Liver (tissue), 9 donors: ENCODE data around the gene NPAS1. TPM values are rescaled to one million over a fixed set of nuclear protein-coding genes. Genes with fewer than 3 reads are reported as not detected.

Experiments used
- DNase-seq: peaks from one replicate; pipeline ENCODE4 v3.0.0-alpha.2; 2017; ENCODE audit warnings: low spot score
- H3K27ac ChIP-seq, 2 donors: one replicate each; pipeline ENCODE4 v1.7.0; 2013; ENCODE audit warnings: inconsistent platforms in 2 of 2, low read length in 2 of 2, control low read depth in 1 of 2, low read depth in 1 of 2, mild to moderate bottlenecking in 1 of 2
- H3K27me3 ChIP-seq, 4 donors: one replicate each; pipeline versions ENCODE4 v1.6.1 to v1.7.0; 2013; ENCODE audit warnings: low read length in 3 of 4, inconsistent platforms in 1 of 4, mild to moderate bottlenecking in 1 of 4, moderate library complexity in 1 of 4; ENCODE audit not compliant: control insufficient read depth in 4 of 4, insufficient read depth in 4 of 4
- H3K36me3 ChIP-seq, 4 donors: one replicate each; pipeline versions ENCODE4 v1.6.1 to v1.7.0; 2013; ENCODE audit warnings: low read length in 3 of 4, mild to moderate bottlenecking in 3 of 4, low read depth in 1 of 4, moderate library complexity in 1 of 4; ENCODE audit not compliant: control insufficient read depth in 4 of 4, insufficient read depth in 3 of 4
- H3K4me1 ChIP-seq, 4 donors: one replicate each; pipeline versions ENCODE4 v1.6.1 to v1.7.0; 2013; ENCODE audit warnings: low read length in 3 of 4, mild to moderate bottlenecking in 3 of 4, moderate library complexity in 1 of 4; ENCODE audit not compliant: control insufficient read depth in 4 of 4, insufficient read depth in 4 of 4
- H3K4me3 ChIP-seq, 3 donors: one replicate each; pipeline versions ENCODE4 v1.6.1 to v1.7.0; 2013; ENCODE audit warnings: low read length in 3 of 3, control low read depth in 1 of 3, low read depth in 1 of 3, mild to moderate bottlenecking in 1 of 3
- H3K9ac ChIP-seq, 2 donors: one replicate each; pipeline ENCODE4 v1.7.0; 2013; ENCODE audit warnings: low read length in 2 of 2, mild to moderate bottlenecking in 2 of 2, moderate library complexity in 2 of 2, control low read depth in 1 of 2, low read depth in 1 of 2
- H3K9me3 ChIP-seq, 4 donors: one replicate each; pipeline versions ENCODE4 v1.6.1 to v1.7.0; 2013; ENCODE audit warnings: low read length in 3 of 4; ENCODE audit not compliant: control insufficient read depth in 4 of 4
- CTCF ChIP-seq: fragments of 150-350 bp; IDR thresholded peaks from 2 replicates; pipeline ENCODE4 v1.5.1; 2017; ENCODE audit warnings: improper control_type of control experiment, low read depth, low read length; ENCODE audit not compliant: missing input control
- FOXA1 ChIP-seq: IDR thresholded peaks from 2 replicates; pipeline ENCODE4 v1.6.1; 2016; ENCODE audit warnings: antibody characterized with exemption
- FOXA2 ChIP-seq: IDR thresholded peaks from 2 replicates; pipeline ENCODE4 v1.6.1; 2016; ENCODE audit warnings: antibody characterized with exemption
- GABPA ChIP-seq, 2 donors: IDR thresholded peaks in 1 of 2; conservative IDR thresholded peaks in 1 of 2; 2 replicates each; pipeline ENCODE4 v1.6.1; 2016; ENCODE audit warnings: antibody characterized with exemption in 2 of 2, mild to moderate bottlenecking in 1 of 2, moderate library complexity in 1 of 2
- HNF4A ChIP-seq, 2 donors: conservative IDR thresholded peaks; 2 replicates each; pipeline ENCODE4 v1.6.1; 2016; ENCODE audit warnings: antibody characterized with exemption in 2 of 2, mild to moderate bottlenecking in 2 of 2
- HNF4G ChIP-seq: IDR thresholded peaks from 2 replicates; pipeline ENCODE4 v1.6.1; 2016; ENCODE audit warnings: antibody characterized with exemption
- JUND ChIP-seq, 2 donors: IDR thresholded peaks; 2 replicates each; pipeline ENCODE4 v1.6.1; 2016; ENCODE audit warnings: antibody characterized with exemption in 2 of 2
- RXRA ChIP-seq, 2 donors: IDR thresholded peaks; 2 replicates each; pipeline ENCODE4 v1.6.1; 2017 to 2018; ENCODE audit warnings: antibody characterized with exemption in 2 of 2, mild to moderate bottlenecking in 1 of 2
- SP1 ChIP-seq: IDR thresholded peaks from 2 replicates; pipeline ENCODE4 v1.6.1; 2018; ENCODE audit warnings: antibody characterized with exemption, mild to moderate bottlenecking
- TAF1 ChIP-seq: conservative IDR thresholded peaks from 2 replicates; pipeline ENCODE4 v1.6.1; 2016; ENCODE audit warnings: antibody characterized with exemption, mild to moderate bottlenecking
- YY1 ChIP-seq: IDR thresholded peaks from 2 replicates; pipeline ENCODE4 v1.6.1; 2016; ENCODE audit warnings: antibody characterized with exemption, mild to moderate bottlenecking
- ZBTB33 ChIP-seq: IDR thresholded peaks from 2 replicates; pipeline ENCODE4 v1.6.1; 2016; ENCODE audit warnings: antibody characterized with exemption
- WGBS: extraction: QIAGEN DNeasy Blood & Tissue Kit; methylation state at CpG from one replicate; pipeline ENCODE4 v1.1.7; 2013; 5-methylcytosine and 5-hydroxymethylcytosine counted together
- polyA plus RNA-seq, 2 donors: library from polyadenylated mRNA; stranded (reverse) in 1 of 2; unstranded in 1 of 2; fragments of 200-250 nt in 1 of 2; fragments of >200 nt in 1 of 2; fragmentation: Nextera tagmentation in 1 of 2; extraction: Ambion mirVana in 1 of 2; gene quantifications; one replicate each; pipeline versions ENCODE4 v1.2.1 to v1.2.3, GENCODE V29; 2013 to 2015
- total RNA-seq, 2 donors: library from RNA; depleted of rRNA; stranded (reverse); fragments of >200 nt; gene quantifications; one replicate each; pipeline ENCODE4 v1.2.3, GENCODE V29; 2014
- TF ChIP-seq, protein P1 (sequence below): IDR thresholded peaks from 2 replicates; pipeline ENCODE4 v1.6.1; 2016; ENCODE audit warnings: antibody characterized with exemption
- TF ChIP-seq, protein P2 (sequence below): IDR thresholded peaks from 2 replicates; pipeline ENCODE4 v1.6.1; 2016; ENCODE audit warnings: antibody characterized with exemption, mild to moderate bottlenecking
- donor health status: healthy.
- donor health status: healthy.
- donor health status: healthy.
- donor health status: healthy.
- donor health status: healthy.

NPAS1 gene
- total and polyA plus RNA-seq, 4 donors: 0.22 TPM; not detected in 3

DNA sequence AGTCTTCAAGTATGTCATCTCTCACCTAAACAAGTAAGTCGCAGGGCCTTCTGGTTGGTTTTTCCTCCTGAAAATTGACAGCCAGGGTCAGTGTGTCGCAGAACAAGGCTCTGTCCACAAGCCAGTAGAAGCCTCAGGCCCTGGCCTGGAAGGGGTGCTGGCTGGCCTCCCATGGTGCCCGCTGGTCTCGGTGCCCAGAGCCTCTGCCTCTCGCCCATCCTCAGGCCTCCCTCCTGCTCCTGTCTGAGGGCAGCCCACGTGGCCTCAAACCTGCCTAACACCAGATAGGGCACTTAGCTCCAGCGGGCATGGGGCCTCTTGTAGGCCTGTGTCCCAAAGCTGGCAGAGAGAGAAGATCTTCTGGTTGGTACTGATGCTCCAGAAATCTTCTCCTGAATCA lies 20.3 kb upstream of the NPAS1 start (continued):
- TF ChIP-seq CTCF (no peak), JUND (IDR thresholded peaks at IDR 0.05) (no peak), HNF4A (conservative IDR thresholded peaks at IDR 0.05) (no peak), SP1 (no peak), ZBTB33 (no peak), FOXA1 (no peak)
- TF ChIP-seq, protein P1, sequence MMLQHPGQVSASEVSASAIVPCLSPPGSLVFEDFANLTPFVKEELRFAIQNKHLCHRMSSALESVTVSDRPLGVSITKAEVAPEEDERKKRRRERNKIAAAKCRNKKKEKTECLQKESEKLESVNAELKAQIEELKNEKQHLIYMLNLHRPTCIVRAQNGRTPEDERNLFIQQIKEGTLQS: no peak

GRCh38 chr19:46999878-47000277 lies 19.8 kb upstream of the NPAS1 start:
- Histone ChIP-seq H3K27me3 (no peaks in the 10 kb centered on the region), H3K4me3 (no peak overlapping the region), H3K4me1 (peaks cover 0 to 16% (median 8%) of the 10 kb centered on the region in 4 donors), H3K36me3 (peaks cover 10 to 44% (median 14%) of the 10 kb centered on the region in 4 donors), H3K9me3 (no peaks in the 10 kb centered on the region), H3K9ac (no peak overlapping the region), H3K27ac (no peak overlapping the region)
- WGBS: 97% methylated on average over 14 of the region's 14 CpGs
- no peak for DNase-seq
- no peak for TF ChIP-seq SP1
- TF ChIP-seq, protein P1: no peak
- no peak for TF ChIP-seq FOXA2
- TF ChIP-seq, protein P2, sequence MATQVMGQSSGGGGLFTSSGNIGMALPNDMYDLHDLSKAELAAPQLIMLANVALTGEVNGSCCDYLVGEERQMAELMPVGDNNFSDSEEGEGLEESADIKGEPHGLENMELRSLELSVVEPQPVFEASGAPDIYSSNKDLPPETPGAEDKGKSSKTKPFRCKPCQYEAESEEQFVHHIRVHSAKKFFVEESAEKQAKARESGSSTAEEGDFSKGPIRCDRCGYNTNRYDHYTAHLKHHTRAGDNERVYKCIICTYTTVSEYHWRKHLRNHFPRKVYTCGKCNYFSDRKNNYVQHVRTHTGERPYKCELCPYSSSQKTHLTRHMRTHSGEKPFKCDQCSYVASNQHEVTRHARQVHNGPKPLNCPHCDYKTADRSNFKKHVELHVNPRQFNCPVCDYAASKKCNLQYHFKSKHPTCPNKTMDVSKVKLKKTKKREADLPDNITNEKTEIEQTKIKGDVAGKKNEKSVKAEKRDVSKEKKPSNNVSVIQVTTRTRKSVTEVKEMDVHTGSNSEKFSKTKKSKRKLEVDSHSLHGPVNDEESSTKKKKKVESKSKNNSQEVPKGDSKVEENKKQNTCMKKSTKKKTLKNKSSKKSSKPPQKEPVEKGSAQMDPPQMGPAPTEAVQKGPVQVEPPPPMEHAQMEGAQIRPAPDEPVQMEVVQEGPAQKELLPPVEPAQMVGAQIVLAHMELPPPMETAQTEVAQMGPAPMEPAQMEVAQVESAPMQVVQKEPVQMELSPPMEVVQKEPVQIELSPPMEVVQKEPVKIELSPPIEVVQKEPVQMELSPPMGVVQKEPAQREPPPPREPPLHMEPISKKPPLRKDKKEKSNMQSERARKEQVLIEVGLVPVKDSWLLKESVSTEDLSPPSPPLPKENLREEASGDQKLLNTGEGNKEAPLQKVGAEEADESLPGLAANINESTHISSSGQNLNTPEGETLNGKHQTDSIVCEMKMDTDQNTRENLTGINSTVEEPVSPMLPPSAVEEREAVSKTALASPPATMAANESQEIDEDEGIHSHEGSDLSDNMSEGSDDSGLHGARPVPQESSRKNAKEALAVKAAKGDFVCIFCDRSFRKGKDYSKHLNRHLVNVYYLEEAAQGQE: no peak
- TF ChIP-seq YY1: no peak
- no peak for TF ChIP-seq TAF1
- no peak for TF ChIP-seq HNF4A (conservative IDR thresholded peaks at IDR 0.05)
- no peak for TF ChIP-seq GABPA (IDR thresholded peaks at IDR 0.05 in 1 of 2, conservative IDR thresholded peaks at IDR 0.05 in 1 of 2)
- no peak for TF ChIP-seq ZBTB33
- TF ChIP-seq RXRA (IDR thresholded peaks at IDR 0.05): no peak
- no peak for TF ChIP-seq HNF4G
- no peak for TF ChIP-seq FOXA1
